Fibroblast of villous mesenchyme (primary cell): ENCODE data around the gene PCP2. TPM values are rescaled to one million over a fixed set of nuclear protein-coding genes. Genes with fewer than 3 reads are reported as not detected.

Experiments used
- DNase-seq: peaks from one replicate; pipeline ENCODE4 v3.0.0-alpha.2; 2010; ENCODE audit warnings: low read depth
- H3K4me3 ChIP-seq: 2 replicates; pipeline ENCODE4 v1.5.1; 2011; ENCODE audit warnings: low read depth, mild to moderate bottlenecking, low read length
- total RNA-seq: library from RNA; depleted of rRNA; stranded (reverse); fragments of >200 nt; gene quantifications from 2 replicates; pipeline ENCODE4 v1.2.3, GENCODE V29; 2012
- TF ChIP-seq, protein P1 (sequence below): IDR thresholded peaks from 2 replicates; pipeline ENCODE4 v1.5.1; 2012; ENCODE audit warnings: low read depth, mild to moderate bottlenecking, low read length; ENCODE audit not compliant: insufficient read depth

The PCP2 gene
- total RNA-seq, 1 donor, result 0.43 TPM

DNA sequence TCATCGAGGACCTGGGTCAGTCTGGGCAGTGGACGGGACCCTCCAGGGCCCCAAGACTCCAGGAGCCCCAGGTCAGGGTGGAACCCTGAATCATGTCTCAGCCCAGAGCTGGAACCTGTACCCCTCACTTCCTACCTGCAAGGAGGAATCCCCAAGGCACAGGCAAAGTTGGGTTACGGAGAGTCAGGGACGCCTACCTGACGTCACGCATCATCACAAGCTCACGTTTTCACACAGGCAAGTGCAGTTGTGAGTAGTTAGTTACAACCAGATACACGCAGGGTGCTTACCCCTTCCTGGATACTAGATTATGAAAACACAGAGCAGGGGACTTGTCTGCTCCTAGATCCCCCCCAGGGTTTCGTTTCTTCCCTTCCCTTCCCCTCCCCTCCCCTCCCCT is 37.3 kb upstream of the PCP2 start:
- DNase-seq, result no peak
- H3K4me3 ChIP-seq, result no peak overlapping the region
- TF ChIP-seq, protein P1, sequence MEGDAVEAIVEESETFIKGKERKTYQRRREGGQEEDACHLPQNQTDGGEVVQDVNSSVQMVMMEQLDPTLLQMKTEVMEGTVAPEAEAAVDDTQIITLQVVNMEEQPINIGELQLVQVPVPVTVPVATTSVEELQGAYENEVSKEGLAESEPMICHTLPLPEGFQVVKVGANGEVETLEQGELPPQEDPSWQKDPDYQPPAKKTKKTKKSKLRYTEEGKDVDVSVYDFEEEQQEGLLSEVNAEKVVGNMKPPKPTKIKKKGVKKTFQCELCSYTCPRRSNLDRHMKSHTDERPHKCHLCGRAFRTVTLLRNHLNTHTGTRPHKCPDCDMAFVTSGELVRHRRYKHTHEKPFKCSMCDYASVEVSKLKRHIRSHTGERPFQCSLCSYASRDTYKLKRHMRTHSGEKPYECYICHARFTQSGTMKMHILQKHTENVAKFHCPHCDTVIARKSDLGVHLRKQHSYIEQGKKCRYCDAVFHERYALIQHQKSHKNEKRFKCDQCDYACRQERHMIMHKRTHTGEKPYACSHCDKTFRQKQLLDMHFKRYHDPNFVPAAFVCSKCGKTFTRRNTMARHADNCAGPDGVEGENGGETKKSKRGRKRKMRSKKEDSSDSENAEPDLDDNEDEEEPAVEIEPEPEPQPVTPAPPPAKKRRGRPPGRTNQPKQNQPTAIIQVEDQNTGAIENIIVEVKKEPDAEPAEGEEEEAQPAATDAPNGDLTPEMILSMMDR, result no peak

DNA sequence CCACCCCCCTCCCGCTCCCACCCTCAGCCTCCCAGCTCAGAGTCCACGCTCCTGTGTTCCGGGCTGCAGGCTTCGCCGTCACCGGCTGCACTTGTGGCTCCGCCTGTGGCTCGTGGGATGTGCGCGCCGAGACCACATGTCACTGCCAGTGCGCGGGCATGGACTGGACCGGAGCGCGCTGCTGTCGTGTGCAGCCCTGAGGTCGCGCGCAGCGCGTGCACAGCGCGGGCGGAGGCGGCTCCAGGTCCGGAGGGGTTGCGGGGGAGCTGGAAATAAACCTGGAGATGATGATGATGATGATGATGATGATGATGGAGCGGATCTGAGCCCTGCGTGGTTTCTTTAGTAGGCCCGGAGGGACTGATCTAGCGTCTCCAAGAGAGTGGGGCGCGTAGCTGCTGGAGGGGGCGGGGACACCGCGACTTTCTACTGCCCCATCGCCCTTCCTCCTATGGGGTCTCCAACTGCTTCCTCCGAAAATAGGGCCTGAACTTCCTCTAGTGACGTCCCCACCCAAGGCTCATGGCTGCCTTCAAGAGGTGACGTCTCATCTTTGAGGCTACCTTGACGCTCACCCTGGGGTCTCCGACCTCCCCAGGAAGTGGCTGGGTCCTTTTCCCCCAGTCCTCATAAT is 36.7 kb upstream of the PCP2 start:
- H3K4me3 ChIP-seq, result no peak overlapping the region
- DNase-seq, result no peak
- TF ChIP-seq, protein P1, result no peak

DNA sequence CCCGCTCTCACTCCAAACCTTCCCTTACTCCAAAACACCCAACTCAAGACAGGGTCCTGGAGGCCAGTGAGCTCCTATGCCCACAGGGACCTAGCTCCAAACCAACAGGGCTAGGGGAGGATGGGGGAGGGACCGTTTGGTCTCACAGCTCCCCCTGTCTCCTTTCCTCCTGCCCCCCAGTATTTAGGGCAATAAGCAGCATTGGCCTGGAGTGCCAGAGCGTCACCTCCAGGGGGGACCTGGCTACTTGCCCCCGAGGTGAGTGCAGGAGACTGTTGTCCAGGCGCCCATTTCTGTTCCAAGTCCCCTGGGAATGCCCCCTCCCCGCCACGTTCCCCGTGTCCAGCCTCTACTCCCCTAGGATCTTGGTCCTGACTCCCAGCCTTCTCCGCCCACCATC is 36.1 kb upstream of the PCP2 start:
- no peak for DNase-seq
- H3K4me3 ChIP-seq, result no peak overlapping the region
- TF ChIP-seq, protein P1, result no peak

DNA sequence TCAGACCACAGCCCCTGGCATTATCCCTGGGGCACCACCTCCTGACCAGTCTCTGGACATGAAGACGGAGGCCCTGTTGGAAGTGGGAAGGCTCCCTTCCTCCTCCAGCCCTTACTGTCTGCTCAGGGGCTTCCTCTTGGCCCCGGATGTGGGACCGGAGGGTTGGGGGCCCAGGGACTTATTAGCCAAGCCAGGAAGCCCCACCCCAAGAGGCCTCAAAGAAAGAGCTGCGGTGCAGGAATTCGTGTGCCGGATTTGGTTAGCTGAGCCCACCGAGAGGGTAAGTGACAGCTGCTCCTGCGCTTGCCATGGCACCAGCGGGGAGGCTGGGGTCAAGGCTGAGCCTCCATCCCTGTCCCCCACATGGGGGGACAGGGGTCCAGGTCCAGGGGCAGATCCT is 35.3 kb upstream of the PCP2 start, which contains the start of gene RETN:
RETN (plus strand) TSS at position 208 of the 400 bp plus-strand sequence. CDS start 278 bp downstream, outside the sequence.
- DNase-seq, result no peak
- no peak within 1 kb of the TSS for H3K4me3 ChIP-seq
- TF ChIP-seq, protein P1, result no peak

DNA sequence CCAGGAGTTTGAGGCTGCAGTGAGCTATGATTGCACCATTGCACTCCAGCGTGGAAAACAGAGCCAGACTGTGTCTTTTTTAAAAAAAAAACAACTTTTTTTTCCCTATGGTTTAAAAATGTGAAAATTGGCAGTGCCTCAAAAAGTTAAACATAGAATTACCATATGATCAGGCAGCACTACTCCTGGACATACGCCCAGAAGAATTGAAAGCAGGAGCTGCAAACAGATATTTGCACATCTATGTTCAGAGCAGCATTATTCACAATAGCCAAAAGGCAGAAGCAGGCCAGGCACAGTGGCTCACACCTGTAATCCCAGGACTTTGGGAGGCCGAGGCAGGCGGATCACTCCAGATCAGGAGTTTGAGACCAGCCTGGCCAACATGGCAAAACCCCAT is 31.6 kb upstream of the PCP2 start:
- TF ChIP-seq, protein P1, result no peak
- peak; percentile 50 for DNase-seq
- H3K4me3 ChIP-seq, result no peak overlapping the region

DNA sequence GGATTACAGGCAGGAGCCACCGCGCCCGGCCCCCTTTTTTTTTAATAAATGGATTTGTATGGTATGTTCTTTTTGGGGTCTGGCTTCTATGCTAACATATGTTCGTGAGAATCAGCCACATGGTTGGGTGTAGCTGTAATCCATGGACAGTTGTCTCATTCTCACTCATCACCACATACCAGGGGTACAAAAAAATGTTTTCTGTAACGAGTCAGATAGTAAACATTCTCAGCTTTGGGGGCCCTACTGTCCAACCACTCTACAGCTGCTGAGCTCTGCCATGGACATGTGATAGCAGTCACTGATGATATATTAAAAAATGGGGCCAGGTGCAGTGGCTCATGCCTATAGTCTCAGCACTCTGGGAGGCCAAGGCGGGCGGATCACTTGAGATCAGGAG is 30.2 kb upstream of the PCP2 start:
- TF ChIP-seq, protein P1, result no peak
- DNase-seq, result no peak
- H3K4me3 ChIP-seq, result no peak overlapping the region

DNA sequence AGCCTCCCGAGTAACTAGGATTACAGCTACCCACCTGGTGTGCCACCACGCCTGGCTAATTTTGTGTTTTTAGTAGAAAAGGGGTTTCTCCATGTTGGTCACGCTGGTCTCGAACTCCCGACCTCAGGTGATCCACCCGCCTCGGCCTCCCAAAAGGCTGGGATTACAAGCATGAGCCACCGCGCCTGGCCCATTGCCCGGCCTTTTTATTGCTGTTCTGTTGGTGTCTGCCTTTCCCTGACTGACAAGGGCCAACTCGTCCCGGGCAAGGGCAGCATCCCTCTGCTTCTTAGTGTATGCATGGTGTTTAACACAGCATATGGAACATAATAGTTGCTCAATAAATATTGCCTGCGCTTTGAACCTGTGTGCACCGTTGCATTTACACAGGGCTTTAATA is 29.1 kb upstream of the PCP2 start:
- H3K4me3 ChIP-seq, result no peak overlapping the region
- no peak for DNase-seq
- TF ChIP-seq, protein P1, result no peak
